ENCODE data around the gene BRINP2.

The BRINP2 gene

GRCh38 chr1:177173976-177174375, 3.2 kb downstream of the BRINP2 start:
- TF ChIP-seq ZNF565 (CRISPR knock-in tag; conservative IDR thresholded peaks at IDR 0.05; ENCODE audit: low read depth) (no peak), TSHZ2 (CRISPR knock-in tag; IDR thresholded peaks at IDR 0.05) (no peak), CREB5 (CRISPR knock-in tag; IDR thresholded peaks at IDR 0.05; ENCODE audit: low read depth) (no peak), PATZ1 (CRISPR knock-in tag; IDR thresholded peaks at IDR 0.05; ENCODE audit: borderline replicate concordance) (no peak), RARB (CRISPR knock-in tag; IDR thresholded peaks at IDR 0.05) (no peak), ARNTL (CRISPR knock-in tag; IDR thresholded peaks at IDR 0.05; ENCODE audit: borderline replicate concordance, low read depth) (no peak), ESRRG (CRISPR knock-in tag; IDR thresholded peaks at IDR 0.05) (no peak), POU6F1 (CRISPR knock-in tag; IDR thresholded peaks at IDR 0.05; ENCODE audit: borderline replicate concordance, low read depth) (no peak), OSR1 (CRISPR knock-in tag; IDR thresholded peaks at IDR 0.05) (no peak), PPARA (CRISPR knock-in tag; IDR thresholded peaks at IDR 0.05; ENCODE audit: borderline replicate concordance) (no peak), CSRNP3 (CRISPR knock-in tag; IDR thresholded peaks at IDR 0.05) (no peak), GLIS3 (CRISPR knock-in tag; IDR thresholded peaks at IDR 0.05) (no peak), TCF4 (CRISPR knock-in tag; IDR thresholded peaks at IDR 0.05; ENCODE audit: borderline replicate concordance) (no peak), ZNF8 (CRISPR knock-in tag; IDR thresholded peaks at IDR 0.05) (no peak), SNAI2 (CRISPR knock-in tag; IDR thresholded peaks at IDR 0.05) (no peak), CSDC2 (CRISPR knock-in tag; IDR thresholded peaks at IDR 0.05) (no peak), ZFP3 (CRISPR knock-in tag; IDR thresholded peaks at IDR 0.05) (no peak)
- no peak for ATAC-seq

GRCh38 chr1:177174921-177175634, 4.3 kb downstream of the BRINP2 start:
- TF ChIP-seq TOX (CRISPR knock-in tag; IDR thresholded peaks at IDR 0.05; ENCODE audit: borderline replicate concordance), result no peak
- no peak for TF ChIP-seq CSDC2 (CRISPR knock-in tag; IDR thresholded peaks at IDR 0.05)
- no peak for TF ChIP-seq ZC3H10 (CRISPR knock-in tag; IDR thresholded peaks at IDR 0.05)
- TF ChIP-seq PATZ1 (CRISPR knock-in tag; IDR thresholded peaks at IDR 0.05; ENCODE audit: borderline replicate concordance), result no peak
- TF ChIP-seq ESRRG (CRISPR knock-in tag; IDR thresholded peaks at IDR 0.05), result no peak
- ATAC-seq, result no peak
